Effector memory CD4-positive, alpha-beta T cell (primary cell): Measurements from ENCODE around the gene CHAF1B.

Source experiments
- DNase-seq, 3 donors: peaks; one replicate each; pipeline ENCODE4 v3.0.0-alpha.2; 2020
- H3K27ac ChIP-seq: 2 replicates; pipeline ENCODE4 v1.7.0; 2013; ENCODE audit warnings: mild to moderate bottlenecking, low read length, moderate library complexity; ENCODE audit not compliant: insufficient read depth, poor library complexity, severe bottlenecking
- H3K27me3 ChIP-seq: replicated peaks from 2 replicates; pipeline ENCODE4 v1.7.0; 2013; ENCODE audit warnings: mild to moderate bottlenecking, low read length; ENCODE audit not compliant: insufficient read depth, control insufficient read depth, poor library complexity, severe bottlenecking
- H3K36me3 ChIP-seq: 2 replicates; pipeline ENCODE4 v1.7.0; 2013; ENCODE audit warnings: mild to moderate bottlenecking, low read length, moderate library complexity; ENCODE audit not compliant: control insufficient read depth, insufficient read depth
- H3K4me1 ChIP-seq: 2 replicates; pipeline ENCODE4 v1.7.0; 2013; ENCODE audit warnings: low read length, mild to moderate bottlenecking; ENCODE audit not compliant: control insufficient read depth, insufficient read depth, poor library complexity, severe bottlenecking
- H3K4me3 ChIP-seq: 2 replicates; pipeline ENCODE4 v1.7.0; 2013; ENCODE audit warnings: low read length, low read depth, mild to moderate bottlenecking; ENCODE audit not compliant: insufficient read depth, poor library complexity, severe bottlenecking
- H3K9me3 ChIP-seq: 2 replicates; pipeline ENCODE4 v1.7.0; 2013; ENCODE audit warnings: mild to moderate bottlenecking, low read length, moderate library complexity; ENCODE audit not compliant: control insufficient read depth

The CHAF1B gene

DNA sequence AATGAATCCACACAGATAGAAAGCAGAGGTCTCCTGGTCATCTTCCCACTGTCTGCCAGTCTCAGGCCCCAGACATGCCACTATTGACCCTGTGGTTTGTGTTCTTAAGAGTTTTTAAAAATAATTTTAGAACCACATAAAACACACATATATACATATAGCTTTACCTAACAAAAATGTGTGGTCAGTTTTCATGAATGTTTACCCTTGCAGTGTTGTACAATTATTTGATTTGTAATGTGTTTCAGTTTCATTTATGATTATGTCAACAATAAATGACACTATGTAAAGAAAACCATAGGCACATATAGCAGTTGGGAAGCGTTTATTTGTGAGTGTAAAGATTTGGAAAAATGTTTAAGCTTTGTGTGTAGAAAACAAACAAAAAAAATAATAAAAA is 17.1 kb downstream of the CHAF1B start:
- no peak overlapping the region for H3K27ac ChIP-seq
- no peaks in the 10 kb centered on the region for H3K4me1 ChIP-seq
- no peak overlapping the region for H3K4me3 ChIP-seq
- H3K27me3 ChIP-seq = no peaks in the 10 kb centered on the region
- no peaks in the 10 kb centered on the region for H3K9me3 ChIP-seq
- H3K36me3 ChIP-seq = no peaks in the 10 kb centered on the region
- DNase-seq = no peak

DNA sequence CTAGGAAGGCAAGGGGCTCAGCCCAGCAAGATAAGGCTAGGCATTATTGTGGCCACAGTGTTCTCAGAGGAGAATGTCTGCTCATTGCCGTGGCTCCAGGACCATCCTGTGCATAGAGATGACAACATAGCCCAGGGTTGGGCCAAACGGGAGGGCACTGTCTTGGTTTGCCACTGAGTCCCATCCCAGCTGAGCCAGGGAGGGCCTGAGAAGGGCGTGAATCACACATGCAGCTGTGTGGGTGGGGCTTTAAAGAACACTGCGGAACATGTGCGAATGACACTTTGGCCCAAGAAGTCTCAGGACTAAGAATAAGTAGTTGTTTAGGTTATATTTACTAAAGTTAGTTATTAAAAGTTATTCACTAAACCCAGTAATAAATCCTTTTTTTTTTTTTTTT is 18.5 kb downstream of the CHAF1B start:
- Histone ChIP-seq H3K27me3 (no peaks in the 10 kb centered on the region), H3K4me1 (no peaks in the 10 kb centered on the region), H3K4me3 (no peak overlapping the region), H3K27ac (no peak overlapping the region), H3K9me3 (no peaks in the 10 kb centered on the region), H3K36me3 (no peaks in the 10 kb centered on the region)
- no peak for DNase-seq

DNA sequence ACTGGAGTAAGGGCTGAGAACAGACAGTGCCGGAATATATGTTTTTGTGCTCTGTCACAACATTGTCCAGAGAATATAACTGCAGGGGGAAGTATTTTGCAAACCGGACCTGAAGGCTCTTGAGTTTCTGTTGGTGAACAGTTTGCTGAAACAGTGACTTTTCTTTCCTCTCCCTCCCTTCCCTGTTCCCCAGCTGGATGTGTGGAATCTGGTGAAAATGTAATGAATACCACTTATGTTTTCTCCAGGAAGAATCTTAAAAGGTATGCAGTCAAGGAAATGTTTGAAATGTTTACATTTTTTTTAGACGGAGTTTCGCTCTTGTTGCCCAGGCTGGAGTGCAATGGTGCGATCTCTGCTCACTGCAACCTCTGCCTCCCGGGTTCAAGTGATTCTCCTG is 23.4 kb downstream of the CHAF1B start:
- H3K27me3 ChIP-seq = no peaks in the 10 kb centered on the region
- H3K9me3 ChIP-seq = no peaks in the 10 kb centered on the region
- DNase-seq = no peak
- H3K4me3 ChIP-seq = no peak overlapping the region
- no peaks in the 10 kb centered on the region for H3K36me3 ChIP-seq
- no peak overlapping the region for H3K27ac ChIP-seq
- H3K4me1 ChIP-seq = no peaks in the 10 kb centered on the region

DNA sequence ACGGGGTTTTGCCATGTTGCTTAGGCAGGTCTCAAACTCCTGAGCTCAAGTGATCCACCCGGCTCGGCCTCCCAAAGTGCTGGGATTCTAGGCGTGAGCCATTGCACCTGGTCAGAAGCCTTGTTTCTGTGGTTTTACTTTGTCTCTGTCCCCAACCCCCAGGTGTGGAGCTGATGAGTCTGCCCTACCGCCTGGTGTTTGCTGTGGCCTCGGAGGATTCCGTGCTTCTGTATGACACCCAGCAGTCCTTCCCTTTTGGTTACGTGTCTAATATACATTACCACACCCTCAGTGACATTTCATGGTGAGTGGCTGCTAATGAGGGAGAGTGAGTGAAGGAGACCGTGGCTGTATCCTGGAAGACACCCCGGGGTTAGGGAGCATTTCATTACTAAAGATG is 26.1 kb downstream of the CHAF1B start:
- Histone ChIP-seq H3K27ac (no peak overlapping the region), H3K4me1 (no peaks in the 10 kb centered on the region), H3K4me3 (no peak overlapping the region), H3K9me3 (no peaks in the 10 kb centered on the region), H3K27me3 (no peaks in the 10 kb centered on the region), H3K36me3 (no peaks in the 10 kb centered on the region)
- no peak for DNase-seq

DNA sequence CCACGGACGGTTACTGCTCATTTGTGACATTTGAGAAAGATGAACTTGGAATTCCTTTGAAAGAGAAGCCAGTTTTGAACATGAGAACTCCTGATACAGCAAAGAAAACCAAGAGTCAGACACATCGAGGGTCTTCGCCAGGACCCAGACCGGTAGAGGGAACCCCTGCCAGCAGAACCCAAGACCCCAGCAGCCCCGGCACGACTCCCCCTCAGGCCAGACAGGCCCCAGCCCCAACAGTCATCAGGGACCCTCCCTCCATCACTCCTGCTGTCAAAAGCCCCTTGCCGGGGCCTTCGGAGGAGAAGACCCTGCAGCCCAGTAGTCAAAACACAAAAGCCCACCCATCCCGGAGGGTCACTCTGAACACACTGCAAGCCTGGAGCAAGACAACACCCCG is 27.7 kb downstream of the CHAF1B start:
- no peaks in the 10 kb centered on the region for H3K27me3 ChIP-seq
- no peak for DNase-seq
- no peak overlapping the region for H3K27ac ChIP-seq
- no peaks in the 10 kb centered on the region for H3K36me3 ChIP-seq
- no peaks in the 10 kb centered on the region for H3K4me1 ChIP-seq
- no peaks in the 10 kb centered on the region for H3K9me3 ChIP-seq
- H3K4me3 ChIP-seq = no peak overlapping the region

DNA sequence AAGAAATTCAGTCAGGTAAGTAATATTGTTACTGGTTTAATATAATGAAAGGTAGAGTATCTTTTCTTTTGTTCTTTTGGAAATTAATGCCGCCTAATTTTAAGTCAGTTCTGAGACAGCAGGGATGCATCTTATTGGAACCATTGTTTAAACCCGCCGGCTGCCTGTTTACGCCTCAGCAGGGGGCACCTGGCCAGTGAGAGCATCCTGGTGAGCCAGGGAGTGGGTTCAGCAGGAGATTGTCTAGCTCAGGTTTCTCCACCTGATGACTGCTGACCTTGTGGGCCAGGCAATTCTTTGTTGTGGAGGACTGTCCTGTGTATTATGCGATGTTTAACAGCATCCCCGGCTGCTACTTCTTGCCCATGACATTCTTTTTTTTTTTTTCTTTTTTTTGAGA is 30.2 kb downstream of the CHAF1B start:
- no peaks in the 10 kb centered on the region for H3K9me3 ChIP-seq
- H3K4me1 ChIP-seq = no peaks in the 10 kb centered on the region
- no peak for DNase-seq
- H3K27me3 ChIP-seq = no peaks in the 10 kb centered on the region
- H3K36me3 ChIP-seq = no peaks in the 10 kb centered on the region
- H3K4me3 ChIP-seq = no peak overlapping the region
- no peak overlapping the region for H3K27ac ChIP-seq

DNA sequence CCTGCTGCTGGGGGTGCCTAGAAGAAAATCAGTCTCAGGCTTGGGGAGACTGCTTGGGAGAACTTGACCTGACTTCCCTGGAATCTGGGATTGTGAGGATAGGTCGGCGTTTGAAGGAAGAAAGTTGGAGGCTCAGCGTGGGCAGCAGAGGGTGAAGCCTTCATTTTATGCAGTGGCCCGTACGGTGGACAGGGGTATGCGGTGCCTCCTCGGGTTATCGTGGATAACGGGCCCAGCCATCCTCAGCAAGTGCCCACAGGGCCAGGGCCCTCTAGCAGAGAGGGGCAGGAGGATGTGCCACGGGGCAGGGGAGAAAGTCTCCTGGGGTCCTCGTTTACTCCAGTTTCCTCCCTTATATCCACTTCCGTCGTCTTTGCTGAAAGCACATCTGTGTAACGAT is 34.0 kb downstream of the CHAF1B start:
- Histone ChIP-seq H3K27ac (no peak overlapping the region), H3K4me3 (no peak overlapping the region), H3K9me3 (no peaks in the 10 kb centered on the region), H3K27me3 (no peaks in the 10 kb centered on the region), H3K36me3 (no peaks in the 10 kb centered on the region), H3K4me1 (no peaks in the 10 kb centered on the region)
- no peak for DNase-seq

DNA sequence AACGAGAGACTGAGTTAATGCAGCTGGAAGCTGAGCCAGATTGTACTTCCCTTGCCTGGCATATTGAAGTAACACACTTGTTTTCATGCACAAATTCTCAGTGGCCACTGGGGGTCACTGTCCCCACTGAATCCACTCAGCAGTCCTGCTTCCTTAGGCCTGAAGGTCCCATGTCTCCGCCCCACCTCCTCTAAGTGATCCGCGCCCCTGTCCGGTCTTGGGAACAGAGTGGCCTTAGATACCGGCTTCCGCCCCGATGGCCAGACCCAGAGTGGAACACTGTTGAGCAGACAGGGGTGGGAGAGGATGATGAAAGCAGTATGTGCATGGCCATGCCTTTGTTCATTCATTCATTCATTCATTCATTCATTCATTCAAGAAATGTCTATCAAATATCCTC is 34.8 kb downstream of the CHAF1B start:
- Histone ChIP-seq H3K4me1 (no peaks in the 10 kb centered on the region), H3K36me3 (no peaks in the 10 kb centered on the region), H3K27me3 (no peaks in the 10 kb centered on the region), H3K27ac (no peak overlapping the region), H3K9me3 (no peaks in the 10 kb centered on the region), H3K4me3 (no peak overlapping the region)
- no peak for DNase-seq

DNA sequence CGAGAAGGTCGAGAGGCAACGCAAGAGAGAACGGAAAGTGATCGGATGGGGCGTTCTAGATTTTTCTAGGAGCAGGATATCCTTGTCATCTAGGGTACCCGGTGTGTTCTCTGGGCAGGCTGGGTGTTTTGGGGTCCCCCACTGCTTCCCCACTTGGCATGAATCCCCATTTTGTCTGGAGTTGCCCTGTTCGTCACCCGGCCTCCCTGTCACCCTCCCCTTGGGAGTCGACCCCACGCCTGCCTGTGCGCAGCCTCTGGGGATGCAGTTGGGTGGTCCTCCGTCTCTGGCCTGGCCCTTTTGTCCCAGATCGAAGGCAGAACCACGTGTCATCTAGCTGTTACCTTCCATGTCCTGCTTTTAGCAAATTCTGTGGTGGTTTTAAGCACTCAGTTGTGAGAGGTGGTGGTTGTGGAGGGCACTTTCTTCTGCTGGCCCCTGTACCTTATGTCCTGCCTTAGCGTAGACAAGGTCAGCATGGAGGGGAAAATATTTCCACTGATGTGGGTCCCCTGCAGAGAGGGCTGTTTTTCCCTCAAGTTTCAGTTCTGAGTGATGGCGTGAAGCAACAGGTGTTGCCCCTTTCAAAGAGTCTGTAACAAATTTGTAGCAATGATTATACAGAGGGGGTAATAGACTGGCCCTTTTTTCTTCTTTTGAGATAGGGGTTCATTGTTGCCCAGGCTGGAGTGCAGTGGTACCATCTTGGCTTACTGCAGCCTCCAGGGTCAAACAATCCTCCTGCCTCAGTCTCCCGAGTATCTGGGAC is 35.6 kb downstream of the CHAF1B start:
- no peak overlapping the region for H3K27ac ChIP-seq
- no peak overlapping the region for H3K4me3 ChIP-seq
- DNase-seq = no peak
- no peaks in the 10 kb centered on the region for H3K27me3 ChIP-seq
- no peaks in the 10 kb centered on the region for H3K36me3 ChIP-seq
- no peaks in the 10 kb centered on the region for H3K4me1 ChIP-seq
- no peaks in the 10 kb centered on the region for H3K9me3 ChIP-seq

DNA sequence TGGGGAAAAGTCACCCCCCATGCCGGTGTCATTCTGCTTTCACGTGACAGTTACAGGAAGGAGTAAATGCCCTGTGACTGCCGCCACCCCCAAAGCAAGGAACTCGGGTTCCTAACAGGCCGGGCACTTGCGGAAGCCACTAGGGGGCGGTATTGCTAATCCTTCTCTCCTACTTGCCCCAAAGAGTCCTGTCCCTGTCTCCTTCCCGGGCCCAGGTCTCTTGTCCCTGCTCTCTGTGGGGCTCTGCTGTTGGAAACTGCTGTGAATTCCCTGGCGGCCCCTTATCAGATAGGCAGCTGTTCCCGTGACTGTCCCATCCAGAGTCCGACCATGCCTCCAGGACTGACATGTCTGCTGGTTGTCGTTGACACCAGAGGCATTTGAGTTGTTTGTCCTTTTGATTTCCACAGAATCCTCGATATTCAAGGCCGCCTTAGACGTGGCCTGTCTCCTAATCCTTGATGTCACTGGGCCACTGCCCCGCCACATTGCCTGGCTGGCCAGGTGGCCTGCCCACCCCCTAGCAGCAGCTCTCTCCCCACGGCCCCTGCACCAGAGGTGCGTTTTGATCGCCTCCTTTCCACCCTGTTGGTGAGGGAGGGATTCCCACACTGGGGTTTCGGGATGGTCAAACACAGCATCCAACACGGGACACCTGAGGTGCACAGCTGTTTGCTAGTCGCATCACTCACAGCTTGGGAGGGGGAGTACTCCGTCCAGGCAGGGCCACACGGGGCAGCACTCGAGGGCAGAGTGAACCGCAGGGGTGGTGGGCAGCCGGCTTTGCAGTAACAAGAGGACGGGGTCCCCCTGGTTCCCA is 37.3 kb downstream of the CHAF1B start:
- Histone ChIP-seq H3K4me1 (no peaks in the 10 kb centered on the region), H3K4me3 (no peak overlapping the region), H3K36me3 (no peaks in the 10 kb centered on the region), H3K9me3 (no peaks in the 10 kb centered on the region), H3K27ac (no peak overlapping the region), H3K27me3 (no peaks in the 10 kb centered on the region)
- DNase-seq = no peak
